Measurements from ENCODE around the gene HYAL3. TPM values are rescaled to one million over a fixed set of nuclear protein-coding genes. Genes with fewer than 3 reads are reported as not detected.

The HYAL3 gene
- total RNA-seq, 4 donors from 2014 or later = 2.4 to 8.8 (median 4.0) TPM

- Histone ChIP-seq H3K4me1 (peaks cover 3 to 100% (median 75%) of the 10 kb centered on the region in 3 donors), H3K9me3 (no peaks in the 10 kb centered on the region), H3K4me3 (no peak overlapping the region), H3K27me3 (no peaks in the 10 kb centered on the region), H3K27ac (peak overlapping the region in 3 of 4 donors; percentile 76 to 100 (median 78)), H3K36me3 (peaks cover 0 to 58% of the 10 kb centered on the region in 2 donors)
- 86% methylated on average over 4 of the region's 4 CpGs; no CpG with 5 or more reads in 1 of the 2 donors for WGBS, 2 donors (ENCODE audit: low coverage in 1 of 2)
- ATAC-seq = no peak
- TF ChIP-seq POLR2A (IDR thresholded peaks at IDR 0.05) = no peak
- no peak for TF ChIP-seq CTCF (IDR thresholded peaks at IDR 0.05)
- no peak for TF ChIP-seq EP300 (IDR thresholded peaks at IDR 0.05)
- no peak for TF ChIP-seq POLR2AphosphoS5 (IDR thresholded peaks at IDR 0.05)
Observed at GRCh38 chr3:50250514-50250913, 48.7 kb downstream of the HYAL3 start.

- Histone ChIP-seq H3K4me1 (peaks cover 3 to 100% (median 75%) of the 10 kb centered on the region in 3 donors), H3K36me3 (peaks cover 0 to 48% of the 10 kb centered on the region in 2 donors), H3K27me3 (no peaks in the 10 kb centered on the region), H3K27ac (peak overlapping the region in 3 of 4 donors; percentile 78 to 100 (median 96)), H3K4me3 (no peak overlapping the region), H3K9me3 (no peaks in the 10 kb centered on the region)
- no peak for TF ChIP-seq POLR2A (IDR thresholded peaks at IDR 0.05)
- no peak for TF ChIP-seq CTCF (IDR thresholded peaks at IDR 0.05)
- TF ChIP-seq POLR2AphosphoS5 (IDR thresholded peaks at IDR 0.05) = no peak
- TF ChIP-seq EP300 (IDR thresholded peaks at IDR 0.05) = no peak
- no peak for ATAC-seq
- 88 to 100% methylated on average over 1 to 2 of the region's 5 CpGs for WGBS, 2 donors (ENCODE audit: low coverage in 1 of 2)
Observed at GRCh38 chr3:50249457-50249856, 49.7 kb downstream of the HYAL3 start.

GRCh38 chr3:50248387-50248786, 50.8 kb downstream of the HYAL3 start:
- H3K36me3 ChIP-seq = peaks cover 0 to 41% of the 10 kb centered on the region in 2 donors
- peak; percentile 34 for TF ChIP-seq POLR2AphosphoS5 (IDR thresholded peaks at IDR 0.05)
- no peak for TF ChIP-seq CTCF (IDR thresholded peaks at IDR 0.05)
- TF ChIP-seq POLR2A (IDR thresholded peaks at IDR 0.05) = no peak
- peaks cover 3 to 100% (median 78%) of the 10 kb centered on the region in 3 donors for H3K4me1 ChIP-seq
- H3K9me3 ChIP-seq = no peaks in the 10 kb centered on the region
- WGBS, 2 donors (ENCODE audit: low coverage in 1 of 2) = 17 to 20% methylated on average over 1 to 2 of the region's 3 CpGs
- ATAC-seq = peak; percentile 50
- H3K27ac ChIP-seq = peak overlapping the region in 3 of 4 donors; percentile 78 to 100 (median 96)
- H3K4me3 ChIP-seq = no peak overlapping the region
- H3K27me3 ChIP-seq = no peaks in the 10 kb centered on the region

GRCh38 chr3:50246517-50246954, 52.7 kb downstream of the HYAL3 start:
- TF ChIP-seq CTCF (IDR thresholded peaks at IDR 0.05) = peak in 1 of 4 experiments; percentile 7
- no peak for TF ChIP-seq POLR2A (IDR thresholded peaks at IDR 0.05)
- H3K9me3 ChIP-seq = no peaks in the 10 kb centered on the region
- no peaks in the 10 kb centered on the region for H3K27me3 ChIP-seq
- peak overlapping the region; percentile 31 to 100 (median 87) for H3K27ac ChIP-seq
- ATAC-seq = peak; percentile 44
- H3K4me1 ChIP-seq = peaks cover 3 to 100% (median 90%) of the 10 kb centered on the region in 3 donors
- peaks cover 0 to 23% of the 10 kb centered on the region in 2 donors for H3K36me3 ChIP-seq
- H3K4me3 ChIP-seq = peak overlapping the region in 1 of 2 donors; percentile 47
- WGBS, 2 donors (ENCODE audit: low coverage in 1 of 2) = 28 to 38% methylated on average over 2 to 3 of the region's 10 CpGs

GRCh38 chr3:50245831-50246516, 53.2 kb downstream of the HYAL3 start:
- H3K4me1 ChIP-seq = peaks cover 3 to 100% (median 91%) of the 10 kb centered on the region in 3 donors
- H3K27ac ChIP-seq = peak overlapping the region; percentile 31 to 100 (median 87)
- H3K4me3 ChIP-seq = peak overlapping the region; percentile 30 to 47
- 10% methylated on average over 3 of the region's 25 CpGs; no CpG with 5 or more reads in 1 of the 2 donors for WGBS, 2 donors (ENCODE audit: low coverage in 1 of 2)
- ATAC-seq = peak; percentile 82
- H3K27me3 ChIP-seq = no peaks in the 10 kb centered on the region
- TF ChIP-seq CTCF (IDR thresholded peaks at IDR 0.05) (peak in 3 of 4 experiments; percentile 96 to 98 (median 98)), POLR2A (IDR thresholded peaks at IDR 0.05) (no peak), POLR2AphosphoS5 (IDR thresholded peaks at IDR 0.05) (peak; percentile 33)
- H3K9me3 ChIP-seq = no peaks in the 10 kb centered on the region
- H3K36me3 ChIP-seq = peaks cover 0 to 18% of the 10 kb centered on the region in 2 donors

All from gastroesophageal sphincter (tissue), 4 donors.